Kidney (tissue), 14 donors: ENCODE results near the gene MRPS34. TPM values are rescaled to one million over a fixed set of nuclear protein-coding genes. Genes with fewer than 3 reads are reported as not detected.
A peak's percentile ranks its signal among the peaks of the same experiment; 100 is the strongest.

ENCODE experiments used
- DNase-seq, 5 donors: peaks; one replicate each; pipeline ENCODE4 v3.0.0-alpha.2; 2013 to 2020
- FAIRE-seq: peaks from 2 replicates; lab custom pipeline; 2012; peaks lifted over from hg19 to GRCh38; lab: Jason Lieb, UNC
- H3K27ac ChIP-seq, 2 donors: one replicate each; pipeline ENCODE4 v1.7.0; 2013; ENCODE audit warnings: low read depth in 2 of 2, low read length in 2 of 2, inconsistent platforms in 1 of 2
- H3K27me3 ChIP-seq: one replicate; pipeline ENCODE4 v1.7.1; 2013; ENCODE audit warnings: low read length, inconsistent platforms; ENCODE audit not compliant: control insufficient read depth, insufficient read depth
- H3K36me3 ChIP-seq, 3 donors: one replicate each; pipeline versions ENCODE4 v1.7.0 to v1.7.1; 2013; ENCODE audit warnings: low read length in 3 of 3, control low read depth in 1 of 3, inconsistent platforms in 1 of 3; ENCODE audit not compliant: insufficient read depth in 3 of 3, control insufficient read depth in 2 of 3
- H3K4me1 ChIP-seq, 3 donors: one replicate each; pipeline versions ENCODE4 v1.7.0 to v1.7.1; 2013; ENCODE audit warnings: low read length in 3 of 3, inconsistent platforms in 1 of 3, low read depth in 1 of 3; ENCODE audit not compliant: control insufficient read depth in 2 of 3, insufficient read depth in 2 of 3
- H3K4me3 ChIP-seq, 3 donors: one replicate each; pipeline versions ENCODE4 v1.7.0 to v1.8.1; 2013; ENCODE audit warnings: low read length in 3 of 3, control low read depth in 1 of 3, inconsistent platforms in 1 of 3
- H3K9ac ChIP-seq, 3 donors: one replicate each; pipeline versions ENCODE4 v1.7.0 to v1.7.1; 2013; ENCODE audit warnings: low read length in 3 of 3, control low read depth in 1 of 3, inconsistent platforms in 1 of 3
- H3K9me3 ChIP-seq, 3 donors: one replicate each; pipeline versions ENCODE4 v1.7.0 to v1.7.1; 2013; ENCODE audit warnings: low read length in 3 of 3, control low read depth in 1 of 3, inconsistent platforms in 1 of 3; ENCODE audit not compliant: control insufficient read depth in 2 of 3, insufficient read depth in 1 of 3
- intact Hi-C: fragments of 100-400 bp; cut with DNase I; formaldehyde crosslinking; loops from one replicate; pipeline ENCODE4 v1.11.1; 2022
- polyA plus RNA-seq: library from polyadenylated mRNA; stranded (reverse); fragments of 350-450 nt; fragmentation: Illumina TruSeq; extraction: RNeasy Lipid Tissue Mini Kit (QIAGEN cat#74804); gene quantifications from one replicate; pipeline ENCODE4 v1.2.3, GENCODE V29; 2014; ENCODE audit warnings: low read depth, low replicate concordance; ENCODE audit not compliant: insufficient read depth
- total RNA-seq: library from RNA; stranded (reverse); fragmentation: NEBNext Ultra II Directional; extraction: Animal tissue kit (Norgen Biotek cat#: 25700); gene quantifications from one replicate; pipeline ENCODE4 v1.2.1, GENCODE V29; 2021
- TF ChIP-seq, protein P1 (sequence below): IDR thresholded peaks from 3 replicates; pipeline ENCODE4 v1.5.1; 2012; ENCODE audit warnings: mild to moderate bottlenecking, moderate library complexity, borderline replicate concordance; ENCODE audit not compliant: insufficient read depth; ENCODE audit errors: extremely low read depth
- donor health status: control.
- donor health status: control.
- donor health status: control.
- donor health status: control.
- donor health status: control.
- donor health status: DM: yes; HTN: yes; CAD: no.
- donor health status: Normal renal cell carcinoma (clear cell type).

The MRPS34 gene
- total and polyA plus RNA-seq, 2 donors from 2014 or later: 61.7 to 187 TPM

GRCh38 chr16:1794908-1795666, 22.2 kb upstream of the MRPS34 start:
- intact Hi-C loops: no loop called here
- TF ChIP-seq, protein P1, sequence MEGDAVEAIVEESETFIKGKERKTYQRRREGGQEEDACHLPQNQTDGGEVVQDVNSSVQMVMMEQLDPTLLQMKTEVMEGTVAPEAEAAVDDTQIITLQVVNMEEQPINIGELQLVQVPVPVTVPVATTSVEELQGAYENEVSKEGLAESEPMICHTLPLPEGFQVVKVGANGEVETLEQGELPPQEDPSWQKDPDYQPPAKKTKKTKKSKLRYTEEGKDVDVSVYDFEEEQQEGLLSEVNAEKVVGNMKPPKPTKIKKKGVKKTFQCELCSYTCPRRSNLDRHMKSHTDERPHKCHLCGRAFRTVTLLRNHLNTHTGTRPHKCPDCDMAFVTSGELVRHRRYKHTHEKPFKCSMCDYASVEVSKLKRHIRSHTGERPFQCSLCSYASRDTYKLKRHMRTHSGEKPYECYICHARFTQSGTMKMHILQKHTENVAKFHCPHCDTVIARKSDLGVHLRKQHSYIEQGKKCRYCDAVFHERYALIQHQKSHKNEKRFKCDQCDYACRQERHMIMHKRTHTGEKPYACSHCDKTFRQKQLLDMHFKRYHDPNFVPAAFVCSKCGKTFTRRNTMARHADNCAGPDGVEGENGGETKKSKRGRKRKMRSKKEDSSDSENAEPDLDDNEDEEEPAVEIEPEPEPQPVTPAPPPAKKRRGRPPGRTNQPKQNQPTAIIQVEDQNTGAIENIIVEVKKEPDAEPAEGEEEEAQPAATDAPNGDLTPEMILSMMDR: no peak

DNA sequence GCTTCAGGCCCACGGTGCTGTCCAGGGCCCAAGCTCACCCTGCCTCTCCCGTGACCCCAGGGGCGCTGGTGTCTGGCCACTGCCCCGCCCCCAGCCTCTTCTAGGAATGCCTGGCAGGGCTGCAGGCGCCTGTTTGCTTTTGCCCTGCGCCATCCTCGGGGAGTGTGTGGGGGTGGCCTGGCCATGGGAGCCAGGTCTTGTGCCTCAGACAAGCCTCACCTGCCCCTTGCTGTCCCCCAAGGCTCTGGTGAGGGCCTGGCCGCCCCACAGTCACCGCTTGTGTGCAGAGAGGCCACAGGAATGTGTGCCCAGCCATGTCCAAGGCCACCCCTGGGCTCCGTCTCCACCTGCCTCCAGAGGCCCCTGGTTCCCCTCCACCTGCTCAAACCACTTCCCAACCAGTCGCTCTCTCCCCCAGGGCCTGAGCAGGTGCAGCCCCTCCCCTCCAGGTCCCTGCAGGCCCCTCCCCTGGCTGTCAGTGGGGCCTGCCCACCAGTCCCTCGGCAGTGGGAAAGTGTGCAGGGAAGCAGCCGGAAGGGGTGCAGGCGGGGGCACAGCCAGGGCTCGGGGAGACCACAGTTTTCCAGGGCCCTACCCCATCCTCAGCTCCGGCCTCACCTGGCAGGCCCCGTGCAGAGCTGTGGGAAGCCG, 21.4 kb upstream of the MRPS34 start:
- FAIRE-seq (no peak), DNase-seq (peak; percentile 52 to 75 (median 68))
- Histone ChIP-seq H3K9me3 (peaks cover 0 to 3% (median 0%) of the 10 kb centered on the region in 3 donors), H3K4me1 (no peaks in the 10 kb centered on the region), H3K4me3 (no peak overlapping the region), H3K27me3 (no peaks in the 10 kb centered on the region), H3K27ac (no peak overlapping the region), H3K36me3 (no peaks in the 10 kb centered on the region), H3K9ac (no peak overlapping the region)
- intact Hi-C loops: no loop called here
- TF ChIP-seq, protein P1: no peak

More at GRCh38 chr16:1794908-1795666, 22.2 kb upstream of the MRPS34 start:
- no peak overlapping the region for H3K4me3 ChIP-seq
- no peaks in the 10 kb centered on the region for H3K27me3 ChIP-seq
- H3K9me3 ChIP-seq: peaks cover 0 to 3% (median 0%) of the 10 kb centered on the region in 3 donors
- no peaks in the 10 kb centered on the region for H3K36me3 ChIP-seq
- H3K4me1 ChIP-seq: no peaks in the 10 kb centered on the region
- H3K9ac ChIP-seq: no peak overlapping the region
- FAIRE-seq: no peak
- peak in 1 of 5 donors; percentile 63 for DNase-seq
- no peak overlapping the region for H3K27ac ChIP-seq

DNA sequence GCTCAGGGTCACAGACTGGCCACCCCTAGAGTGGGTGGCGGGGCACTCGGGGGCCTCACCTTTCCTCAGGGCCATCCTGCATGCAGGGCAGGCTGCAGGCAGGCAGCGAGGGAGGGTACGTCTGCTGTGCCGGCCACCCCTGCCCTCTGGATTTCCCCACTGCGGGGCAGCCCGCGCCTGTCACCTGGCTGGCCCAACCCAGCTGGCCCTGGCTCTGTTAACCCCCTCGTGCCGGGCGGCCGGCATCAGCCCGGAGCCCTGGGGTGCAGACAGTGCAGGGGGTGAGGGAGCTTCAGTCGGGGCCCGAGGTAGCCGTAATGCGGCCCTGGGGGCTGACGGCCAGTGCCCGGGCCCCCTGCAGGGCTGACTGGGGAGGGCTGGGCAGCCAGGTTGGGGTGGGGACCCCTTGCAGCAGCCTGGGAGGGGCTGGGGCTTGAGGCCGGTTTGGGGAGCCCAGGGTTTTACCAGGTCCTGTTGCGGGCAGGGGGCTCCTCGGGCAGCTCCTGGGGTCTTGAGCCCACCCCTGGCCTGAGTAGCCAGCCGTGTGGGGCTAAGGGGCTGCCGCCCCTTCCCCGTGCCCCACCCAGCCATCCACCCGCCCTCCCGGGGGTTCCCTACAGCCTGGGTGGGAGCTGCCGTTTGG, 20.8 kb upstream of the MRPS34 start, which contains the start of gene IGFALS:
Gene IGFALS, minus strand, starts transcription at position 128 of the 643 bp plus-strand sequence. Its CDS starts 53 bp downstream, at position 75.
- no peaks in the 10 kb centered on the region for H3K27me3 ChIP-seq
- no peaks in the 10 kb centered on the region for H3K36me3 ChIP-seq
- no peaks in the 10 kb centered on the region for H3K4me1 ChIP-seq
- no peak within 1 kb of the TSS for H3K27ac ChIP-seq
- no peak within 1 kb of the TSS for H3K9ac ChIP-seq
- H3K4me3 ChIP-seq: no peak within 1 kb of the TSS
- TF ChIP-seq, protein P1: no peak
- intact Hi-C loops: no loop called here
- FAIRE-seq: no peak
- H3K9me3 ChIP-seq: peaks cover 0 to 3% (median 0%) of the 10 kb centered on the region in 3 donors
- DNase-seq: peak in 2 of 5 donors; percentile 42 to 74
